SK-N-SH (cell line): Measurements from ENCODE around the gene NAALADL2. TPM values are rescaled to one million over a fixed set of nuclear protein-coding genes. Genes with fewer than 3 reads are reported as not detected.
"Not testable (repeated sequence)": the region's sequence is repeated elsewhere in the genome, so short reads cannot be mapped to it uniquely, and the experiment has no call there.

Source experiments
- CTCF ChIA-PET: fragments of 300-600, 350-600 bp; formaldehyde crosslinking; extraction: SDS; loops from one replicate; lab custom pipeline; 2021; lab: Yijun Ruan, JAX
- POLR2A ChIA-PET: fragments of 350-600 bp; sonication (Branson Sonifier 250); formaldehyde crosslinking; extraction: SDS; loops from one replicate; lab custom pipeline; 2020; ENCODE audit warnings: antibody characterized with exemption, inconsistent platforms; lab: Yijun Ruan, JAX
- DNase-seq: peaks from one replicate; pipeline ENCODE4 v3.0.0; 2012
- H2AFZ ChIP-seq: fragments of 200-600 bp; sonication (generic); 2 replicates; pipeline ENCODE4 v1.8.1; 2016; ENCODE audit warnings: antibody characterized with exemption, mild to moderate bottlenecking, low read depth
- H3F3A ChIP-seq: fragments of 200-600 bp; sonication (generic); replicated peaks from 2 replicates; pipeline ENCODE3; 2016; ENCODE audit warnings: antibody characterized with exemption, mild to moderate bottlenecking; ENCODE audit not compliant: insufficient read depth
- H3K27ac ChIP-seq, 2 experiments: fragments of 200-500 bp in 1 of 2; fragments of 200-600 bp in 1 of 2; sonication (Bioruptor generic) in 1 of 2; sonication (generic), shearing (Covaris generic) in 1 of 2; 2 replicates each; pipeline versions ENCODE4 v1.5.1 to v1.6.1; 2014 to 2016; ENCODE audit warnings: low read depth in 2 of 2, inconsistent platforms in 1 of 2, low read length in 1 of 2, mild to moderate bottlenecking in 1 of 2, mixed read lengths in 1 of 2
- H3K27me3 ChIP-seq: fragments of 200-600 bp; sonication (generic), shearing (Covaris generic); 2 replicates; pipeline ENCODE4 v1.6.1; 2016; ENCODE audit warnings: mixed run types; ENCODE audit not compliant: insufficient read depth
- H3K36me3 ChIP-seq, 2 experiments: fragments of 200-500 bp in 1 of 2; fragments of 200-600 bp in 1 of 2; sonication (Bioruptor generic) in 1 of 2; sonication (generic) in 1 of 2; replicated peaks in 1 of 2; 2 replicates each; pipeline versions ENCODE3 to v1.5.1; 2014 to 2016; ENCODE audit warnings: low read length in 1 of 2, mild to moderate bottlenecking in 1 of 2; ENCODE audit not compliant: insufficient read depth in 2 of 2, control insufficient read depth in 1 of 2
- H3K4me1 ChIP-seq, 2 experiments: fragments of 200-500 bp in 1 of 2; fragments of 200-600 bp in 1 of 2; sonication (Bioruptor generic) in 1 of 2; sonication (generic), shearing (Covaris generic) in 1 of 2; 2 replicates each; pipeline versions ENCODE4 v1.5.1 to v1.6.1; 2014 to 2016; ENCODE audit warnings: low read depth in 1 of 2, low read length in 1 of 2, mixed run types in 1 of 2; ENCODE audit not compliant: insufficient read depth in 2 of 2, control insufficient read depth in 1 of 2
- H3K4me2 ChIP-seq: fragments of 200-600 bp; sonication (generic), shearing (Covaris generic); 2 replicates; pipeline ENCODE4 v1.6.1; 2017; ENCODE audit warnings: mixed run types
- H3K4me3 ChIP-seq, 2 experiments: fragments of 200-500 bp in 1 of 2; fragments of 200-600 bp in 1 of 2; sonication (Bioruptor generic) in 1 of 2; sonication (generic), shearing (Covaris generic) in 1 of 2; 2 replicates each; pipeline versions ENCODE4 v1.5.1 to v1.8.1; 2014 to 2016; ENCODE audit warnings: low read depth in 2 of 2, inconsistent platforms in 1 of 2, low read length in 1 of 2, mild to moderate bottlenecking in 1 of 2, mixed read lengths in 1 of 2, moderate library complexity in 1 of 2
- H3K79me2 ChIP-seq: fragments of 200-600 bp; sonication (generic); 2 replicates; pipeline ENCODE4 v1.8.1; 2017; ENCODE audit warnings: mild to moderate bottlenecking; ENCODE audit not compliant: insufficient read depth
- H3K9ac ChIP-seq: fragments of 200-600 bp; sonication (generic); 2 replicates; pipeline ENCODE4 v1.6.1; 2017; ENCODE audit warnings: mixed run types
- H3K9me2 ChIP-seq: fragments of 200-600 bp; sonication (generic); 2 replicates; pipeline ENCODE4 v1.6.1; 2017; ENCODE audit warnings: mixed run types
- H3K9me3 ChIP-seq: fragments of 200-600 bp; sonication (generic); 2 replicates; pipeline ENCODE4 v1.6.1; 2017; ENCODE audit warnings: mixed run types, mild to moderate bottlenecking, moderate library complexity
- H4K20me1 ChIP-seq: fragments of 200-600 bp; sonication (generic); 2 replicates; pipeline ENCODE4 v1.6.1; 2017; ENCODE audit warnings: mild to moderate bottlenecking, mixed run types; ENCODE audit not compliant: insufficient read depth
- ELF1 ChIP-seq: IDR thresholded peaks from 2 replicates; pipeline ENCODE4 v1.4.0; 2012
- EP300 ChIP-seq, 2 experiments: IDR thresholded peaks; 2 replicates each; pipeline versions ENCODE4 v1.4.0 to v1.6.1; 2012; ENCODE audit warnings: borderline replicate concordance in 1 of 2, low read depth in 1 of 2, low read length in 1 of 2
- FOSL2 ChIP-seq: IDR thresholded peaks from 2 replicates; pipeline ENCODE4 v1.4.0; 2012; ENCODE audit warnings: low read depth, mild to moderate bottlenecking, moderate library complexity, borderline replicate concordance
- FOXM1 ChIP-seq: IDR thresholded peaks from 2 replicates; pipeline ENCODE4 v1.4.0; 2012; ENCODE audit warnings: low read depth, mild to moderate bottlenecking
- GATA2 ChIP-seq: sonication (generic); formaldehyde crosslinking; IDR thresholded peaks from 2 replicates; pipeline ENCODE4 v1.5.0; 2020; ENCODE audit warnings: mild to moderate bottlenecking, missing genetic modification reagents
- NRF1 ChIP-seq: IDR thresholded peaks from 2 replicates; pipeline ENCODE4 v1.6.1; 2012; ENCODE audit warnings: low read depth, mild to moderate bottlenecking, low read length
- PBX3 ChIP-seq: IDR thresholded peaks from 2 replicates; pipeline ENCODE4; 2012
- POLR2AphosphoS5 ChIP-seq: IDR thresholded peaks from 2 replicates; pipeline ENCODE4 v1.6.1; 2012; ENCODE audit warnings: low read depth, low read length
- RCOR1 ChIP-seq: fragments of 150-350 bp; IDR thresholded peaks from 2 replicates; pipeline ENCODE4 v1.6.1; 2017; ENCODE audit warnings: antibody characterized with exemption, low read length
- RFX5 ChIP-seq: IDR thresholded peaks from 2 replicates; pipeline ENCODE4 v1.6.1; 2012; ENCODE audit warnings: mild to moderate bottlenecking, improper control_type of control experiment, low read length
- RXRA ChIP-seq: IDR thresholded peaks from 2 replicates; pipeline ENCODE4 v1.4.0; 2012; ENCODE audit warnings: low read depth, mild to moderate bottlenecking, borderline replicate concordance
- SIN3A ChIP-seq: IDR thresholded peaks from 2 replicates; pipeline ENCODE4 v1.6.1; 2012; ENCODE audit warnings: low read depth, mild to moderate bottlenecking, low read length, moderate library complexity, borderline replicate concordance
- SMC3 ChIP-seq: IDR thresholded peaks from 2 replicates; pipeline ENCODE4 v1.6.1; 2012; ENCODE audit warnings: low read depth, low read length, improper control_type of control experiment
- TCF12 ChIP-seq: IDR thresholded peaks from 2 replicates; pipeline ENCODE4 v1.4.0; 2012
- TEAD4 ChIP-seq: IDR thresholded peaks from 2 replicates; pipeline ENCODE4 v1.4.0; 2012; ENCODE audit warnings: mild to moderate bottlenecking, borderline replicate concordance; ENCODE audit not compliant: insufficient read depth
- USF2 ChIP-seq: fragments of 150-350 bp; IDR thresholded peaks from 2 replicates; pipeline ENCODE4 v1.6.1; 2017; ENCODE audit warnings: antibody characterized with exemption, low read length, low read depth, borderline replicate concordance
- YY1 ChIP-seq: IDR thresholded peaks from 2 replicates; pipeline ENCODE4 v1.4.0; 2012; ENCODE audit warnings: low read depth, mild to moderate bottlenecking
- ZBTB33 ChIP-seq: IDR thresholded peaks from 2 replicates; pipeline ENCODE4 v1.4.0; 2012; ENCODE audit warnings: low read depth, borderline replicate concordance
- WGBS: methylation state at CpG from one replicate; pipeline ENCODE4 v1.1.6; 2017; ENCODE audit warnings: low lambda C conversion rate; 5-methylcytosine and 5-hydroxymethylcytosine counted together
- polyA plus RNA-seq, 3 experiments: library from polyadenylated mRNA; depleted of rRNA; stranded (reverse); fragments of >200 nt; gene quantifications; 2 replicates each; pipeline ENCODE4 v1.2.3, GENCODE V29; 2012
- TF ChIP-seq, protein P1 (sequence below): fragments of 150-350 bp; IDR thresholded peaks from 2 replicates; pipeline ENCODE4 v1.6.1; 2016; ENCODE audit warnings: mild to moderate bottlenecking, low read depth, low read length
- TF ChIP-seq, protein P2 (sequence below): IDR thresholded peaks from 2 replicates; pipeline ENCODE4 v1.4.0; 2012; ENCODE audit warnings: low read depth

The NAALADL2 gene
- polyA plus RNA-seq, 1 of the 3 experiments (the other 2 are of a cell fraction): 1.2 TPM

- Histone ChIP-seq H3K27ac (no peak overlapping the region), H2AFZ (no peak overlapping the region), H4K20me1 (no peaks in the 10 kb centered on the region), H3K4me3 (no peak overlapping the region), H3K9me2 (no peaks in the 10 kb centered on the region), H3K79me2 (no peaks in the 10 kb centered on the region), H3F3A (no peaks in the 10 kb centered on the region), H3K27me3 (no peaks in the 10 kb centered on the region), H3K9me3 (no peaks in the 10 kb centered on the region), H3K4me2 (no peak overlapping the region), H3K9ac (no peak overlapping the region), H3K36me3 (no peaks in the 10 kb centered on the region), H3K4me1 (no peaks in the 10 kb centered on the region)
- TF ChIP-seq USF2 (no peak), PBX3 (no peak), ZBTB33 (no peak), TEAD4 (no peak), NRF1 (no peak), SMC3 (no peak), TCF12 (no peak), EP300 (IDR thresholded peaks at IDR 0.05; ENCODE audit: borderline replicate concordance in 1 of 2, low read depth in 1 of 2, low read length in 1 of 2) (no peak), POLR2AphosphoS5 (no peak), ELF1 (no peak), FOSL2 (no peak), SIN3A (no peak), RFX5 (no peak), YY1 (no peak), FOXM1 (no peak), RXRA (no peak), GATA2 (no peak), RCOR1 (no peak)
- TF ChIP-seq, protein P1, sequence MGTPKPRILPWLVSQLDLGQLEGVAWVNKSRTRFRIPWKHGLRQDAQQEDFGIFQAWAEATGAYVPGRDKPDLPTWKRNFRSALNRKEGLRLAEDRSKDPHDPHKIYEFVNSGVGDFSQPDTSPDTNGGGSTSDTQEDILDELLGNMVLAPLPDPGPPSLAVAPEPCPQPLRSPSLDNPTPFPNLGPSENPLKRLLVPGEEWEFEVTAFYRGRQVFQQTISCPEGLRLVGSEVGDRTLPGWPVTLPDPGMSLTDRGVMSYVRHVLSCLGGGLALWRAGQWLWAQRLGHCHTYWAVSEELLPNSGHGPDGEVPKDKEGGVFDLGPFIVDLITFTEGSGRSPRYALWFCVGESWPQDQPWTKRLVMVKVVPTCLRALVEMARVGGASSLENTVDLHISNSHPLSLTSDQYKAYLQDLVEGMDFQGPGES: no peak
- TF ChIP-seq, protein P2, sequence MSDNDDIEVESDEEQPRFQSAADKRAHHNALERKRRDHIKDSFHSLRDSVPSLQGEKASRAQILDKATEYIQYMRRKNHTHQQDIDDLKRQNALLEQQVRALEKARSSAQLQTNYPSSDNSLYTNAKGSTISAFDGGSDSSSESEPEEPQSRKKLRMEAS: no peak
- ChIA-PET CTCF (no interaction called here), POLR2A (no interaction called here)
- 25% methylated on average over 3 of the region's 3 CpGs for WGBS
- DNase-seq: no peak
Measured at GRCh38 chr3:175818811-175819464, 959.8 kb downstream of the NAALADL2 start.

DNA sequence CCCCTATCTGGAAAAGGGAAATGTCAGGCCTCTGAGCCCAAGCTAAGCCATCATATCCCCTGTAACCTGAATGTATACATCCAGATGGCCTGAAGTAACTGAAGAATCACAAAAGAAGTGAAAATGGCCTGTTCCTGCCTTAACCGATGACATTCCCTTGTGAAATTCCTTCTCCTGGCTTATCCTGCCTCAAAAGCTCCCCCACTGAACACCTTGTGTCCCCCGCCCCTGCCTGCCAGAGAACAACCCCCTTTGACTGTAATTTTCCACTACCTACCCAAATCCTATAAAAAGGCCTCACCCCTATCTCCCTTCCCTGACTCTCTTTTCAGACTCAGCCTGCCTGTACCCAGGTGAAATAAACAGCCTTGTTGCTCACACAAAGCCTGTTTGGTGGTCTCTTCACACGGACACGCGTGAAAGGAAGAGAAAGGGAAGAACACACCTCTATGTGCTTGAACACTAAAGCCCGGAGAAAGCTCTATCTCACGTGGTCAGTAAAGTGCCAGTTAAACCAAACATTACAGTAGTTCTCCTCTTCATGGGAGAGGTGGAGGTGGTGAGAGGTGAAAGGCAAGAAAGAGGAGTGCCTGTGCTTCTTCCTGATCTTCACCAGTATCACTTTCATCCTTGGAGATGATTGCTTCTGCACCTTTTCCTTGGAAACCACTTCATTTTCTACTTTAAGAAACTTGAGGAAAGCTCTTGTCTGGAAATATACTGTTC lies 963.8 kb downstream of the NAALADL2 start:
- DNase-seq, CTCF ChIA-PET, H2AFZ ChIP-seq, H4K20me1 ChIP-seq, H3F3A ChIP-seq, H3K27me3 ChIP-seq, H3K9me3 ChIP-seq, H3K27ac ChIP-seq, H3K4me3 ChIP-seq, H3K4me2 ChIP-seq, H3K4me1 ChIP-seq, POLR2A ChIA-PET, H3K79me2 ChIP-seq, H3K9ac ChIP-seq, H3K9me2 ChIP-seq, H3K36me3 ChIP-seq: not testable (repeated sequence)
- 70% methylated on average over 7 of the region's 7 CpGs for WGBS
